IMR-90 (cell line): ENCODE measurements around the gene SUGCT. TPM values are rescaled to one million over a fixed set of nuclear protein-coding genes. Genes with fewer than 3 reads are reported as not detected.

Experiments
- ATAC-seq: fragments of 200-7000 bp; cut with Tn5 transposase; 2 replicates; pipeline ENCODE4 v1.9.1; 2020; ENCODE audit warnings: low read depth, mild to moderate bottlenecking, moderate library complexity
- BruUV-seq: library from RNA; stranded (reverse); fragments of 400-500 nt; replicated peaks from 2 replicates; lab custom pipeline; 2021; lab: Mats Ljungman, UMichigan
- CTCF ChIA-PET: fragments of 300-600 bp; formaldehyde crosslinking; extraction: SDS; loops from one replicate; lab custom pipeline; 2021; ENCODE audit warnings: antibody characterized with exemption; lab: Yijun Ruan, JAX
- POLR2A ChIA-PET: fragments of 300-600 bp; sonication (Branson Sonifier 250); formaldehyde crosslinking; loops from one replicate; lab custom pipeline; 2022; ENCODE audit warnings: antibody characterized with exemption; ENCODE audit not compliant: unreplicated experiment; lab: Charles Lee
- DNase-seq: peaks from one replicate; pipeline ENCODE4 v3.0.0; 2013
- H2AFZ ChIP-seq: replicated peaks from 2 replicates; pipeline ENCODE3; 2013; ENCODE audit warnings: low read length, mild to moderate bottlenecking; ENCODE audit not compliant: poor library complexity
- H2AK5ac ChIP-seq: 2 replicates; pipeline ENCODE4 v1.6.1; 2013; ENCODE audit warnings: low read depth, low read length, inconsistent platforms
- H2AK9ac ChIP-seq: replicated peaks from 2 replicates; pipeline ENCODE3; 2013; ENCODE audit warnings: mild to moderate bottlenecking, low read depth, low read length, moderate library complexity; ENCODE audit not compliant: poor library complexity
- H2BK120ac ChIP-seq: 2 replicates; pipeline ENCODE4 v1.6.1; 2013; ENCODE audit warnings: low read depth, low read length, inconsistent platforms
- H2BK15ac ChIP-seq: 3 replicates; pipeline ENCODE4 v1.6.1; 2013; ENCODE audit warnings: low read depth, low read length, inconsistent platforms
- H2BK20ac ChIP-seq: 2 replicates; pipeline ENCODE4 v1.6.1; 2013; ENCODE audit warnings: low read depth, mild to moderate bottlenecking, inconsistent platforms, low read length, moderate library complexity
- H2BK5ac ChIP-seq: 2 replicates; pipeline ENCODE4 v1.6.1; 2013; ENCODE audit warnings: mild to moderate bottlenecking, low read depth, low read length, inconsistent platforms; ENCODE audit not compliant: poor library complexity, severe bottlenecking
- H3K14ac ChIP-seq: replicated peaks from 2 replicates; pipeline ENCODE4 v1.6.1; 2013; ENCODE audit warnings: low read depth, low read length, inconsistent platforms
- H3K18ac ChIP-seq: 2 replicates; pipeline ENCODE4 v1.6.1; 2013; ENCODE audit warnings: low read depth, low read length, control low read depth
- H3K23ac ChIP-seq: 2 replicates; pipeline ENCODE4 v1.6.1; 2013; ENCODE audit warnings: low read depth, low read length, inconsistent platforms
- H3K27ac ChIP-seq: 2 replicates; pipeline ENCODE4 v1.5.1; 2013; ENCODE audit warnings: mild to moderate bottlenecking, control low read depth, low read length; ENCODE audit not compliant: insufficient read depth
- H3K27me3 ChIP-seq: 2 replicates; pipeline ENCODE4 v1.6.1; 2013; ENCODE audit warnings: low read length; ENCODE audit not compliant: control insufficient read depth, insufficient read depth
- H3K36me3 ChIP-seq: 2 replicates; pipeline ENCODE4 v1.6.1; 2013; ENCODE audit warnings: low read length, mixed read lengths; ENCODE audit not compliant: control insufficient read depth, insufficient read depth
- H3K4ac ChIP-seq: 2 replicates; pipeline ENCODE4 v1.6.1; 2013; ENCODE audit warnings: low read depth, low read length, inconsistent platforms
- H3K4me1 ChIP-seq: 2 replicates; pipeline ENCODE4 v1.6.1; 2013; ENCODE audit warnings: low read length, mixed read lengths; ENCODE audit not compliant: control insufficient read depth, insufficient read depth
- H3K4me2 ChIP-seq: 2 replicates; pipeline ENCODE4 v1.6.1; 2013; ENCODE audit warnings: low read depth, mild to moderate bottlenecking, control low read depth, low read length, moderate library complexity
- H3K4me3 ChIP-seq: 2 replicates; pipeline ENCODE4 v1.5.1; 2013; ENCODE audit warnings: low read depth, mild to moderate bottlenecking, control low read depth, low read length, moderate library complexity; ENCODE audit not compliant: insufficient read depth
- H3K56ac ChIP-seq: 2 replicates; pipeline ENCODE4 v1.6.1; 2013; ENCODE audit warnings: low read length, inconsistent platforms; ENCODE audit not compliant: insufficient read depth; ENCODE audit errors: extremely low read depth
- H3K79me1 ChIP-seq, 2 experiments: 2 replicates each; pipeline ENCODE4 v1.6.1; 2013; ENCODE audit warnings: low read length in 2 of 2, inconsistent platforms in 1 of 2, low read depth in 1 of 2
- H3K9ac ChIP-seq: 2 replicates; pipeline ENCODE4 v1.6.1; 2013; ENCODE audit warnings: low read depth, low read length, control low read depth
- H3K9me1 ChIP-seq: 2 replicates; pipeline ENCODE4 v1.6.1; 2013; ENCODE audit warnings: low read length, inconsistent platforms; ENCODE audit not compliant: insufficient read depth
- H3K9me3 ChIP-seq: 2 replicates; pipeline ENCODE4 v1.6.1; 2013; ENCODE audit warnings: low read length; ENCODE audit not compliant: control insufficient read depth, insufficient read depth
- H4K20me1 ChIP-seq: 2 replicates; pipeline ENCODE4 v1.6.1; 2013; ENCODE audit warnings: low read length, inconsistent platforms; ENCODE audit not compliant: insufficient read depth
- H4K5ac ChIP-seq: 2 replicates; pipeline ENCODE4 v1.6.1; 2013; ENCODE audit warnings: mild to moderate bottlenecking, low read depth, low read length, control low read depth
- H4K8ac ChIP-seq, 2 experiments: 2 replicates each; pipeline ENCODE4 v1.6.1; 2013; ENCODE audit warnings: low read depth in 2 of 2, low read length in 2 of 2, control low read depth in 1 of 2, inconsistent platforms in 1 of 2
- H4K91ac ChIP-seq: 2 replicates; pipeline ENCODE4 v1.6.1; 2013; ENCODE audit warnings: low read depth, low read length, inconsistent platforms; ENCODE audit not compliant: insufficient read depth
- BHLHE40 ChIP-seq: fragments of 150-350 bp; IDR thresholded peaks from 2 replicates; pipeline ENCODE4 v1.6.1; 2016; ENCODE audit warnings: mild to moderate bottlenecking, low read depth, low read length
- CEBPB ChIP-seq: IDR thresholded peaks from 2 replicates; pipeline ENCODE4 v1.6.1; 2012; ENCODE audit warnings: low read depth, low read length, improper control_type of control experiment
- CHD1 ChIP-seq: IDR thresholded peaks from 2 replicates; pipeline ENCODE4 v1.6.1; 2012; ENCODE audit warnings: low read depth, low read length, improper control_type of control experiment
- CTCF ChIP-seq: conservative IDR thresholded peaks from 2 replicates; pipeline ENCODE4 v1.5.1; 2012; ENCODE audit warnings: mild to moderate bottlenecking, low read depth, low read length, improper control_type of control experiment
- ELK1 ChIP-seq: fragments of 150-350 bp; IDR thresholded peaks from 2 replicates; pipeline ENCODE4 v1.6.1; 2016; ENCODE audit warnings: low read depth, mild to moderate bottlenecking, low read length, moderate library complexity, borderline replicate concordance
- FOS ChIP-seq: fragments of 150-350 bp; IDR thresholded peaks from 2 replicates; pipeline ENCODE4 v1.6.1; 2016; ENCODE audit warnings: low read depth, low read length
- MAFK ChIP-seq: IDR thresholded peaks from 2 replicates; pipeline ENCODE4 v1.6.1; 2012; ENCODE audit warnings: low read depth, low read length, improper control_type of control experiment
- MAZ ChIP-seq: IDR thresholded peaks from 2 replicates; pipeline ENCODE4 v1.6.1; 2012; ENCODE audit warnings: low read depth, mild to moderate bottlenecking, low read length, improper control_type of control experiment, moderate library complexity, borderline replicate concordance
- MXI1 ChIP-seq: IDR thresholded peaks from 2 replicates; pipeline ENCODE4 v1.6.1; 2012; ENCODE audit warnings: low read depth, mild to moderate bottlenecking, low read length, moderate library complexity, borderline replicate concordance
- NFE2L2 ChIP-seq: fragments of 150-350 bp; IDR thresholded peaks from 2 replicates; pipeline ENCODE4 v1.6.1; 2016; ENCODE audit warnings: low read depth, mild to moderate bottlenecking, low read length
- POLR2A ChIP-seq: IDR thresholded peaks from 2 replicates; pipeline ENCODE4 v1.6.1; 2012; ENCODE audit warnings: mild to moderate bottlenecking, low read depth, low read length
- RAD21 ChIP-seq: IDR thresholded peaks from 2 replicates; pipeline ENCODE4 v1.6.1; 2012; ENCODE audit warnings: low read length, improper control_type of control experiment
- RCOR1 ChIP-seq: IDR thresholded peaks from 2 replicates; pipeline ENCODE4 v1.6.1; 2012; ENCODE audit warnings: mild to moderate bottlenecking, low read length, improper control_type of control experiment; ENCODE audit not compliant: insufficient replicate concordance
- RFX5 ChIP-seq: IDR thresholded peaks from 2 replicates; pipeline ENCODE4 v1.8.0; 2012; ENCODE audit warnings: low read depth, mild to moderate bottlenecking, low read length, moderate library complexity
- SMC3 ChIP-seq: fragments of 150-350 bp; IDR thresholded peaks from 2 replicates; pipeline ENCODE4 v1.6.1; 2016; ENCODE audit warnings: low read depth, mild to moderate bottlenecking, antibody characterized with exemption, low read length, moderate library complexity
- USF2 ChIP-seq: fragments of 150-350 bp; IDR thresholded peaks from 2 replicates; pipeline ENCODE4 v1.6.1; 2017; ENCODE audit warnings: mild to moderate bottlenecking, antibody characterized with exemption, low read length, low read depth
- WGBS, 2 experiments: methylation state at CpG; one replicate each; pipeline versions ENCODE4 v1.1.5 to v1.1.7; 2013; ENCODE audit warnings: missing lambda C conversion rate in 2 of 2; ENCODE audit not compliant: insufficient read length in 1 of 2; ENCODE audit errors: extremely low coverage in 2 of 2; 5-methylcytosine and 5-hydroxymethylcytosine counted together
- dilution Hi-C: fragments of 300-500 bp; cut with HindIII; formaldehyde crosslinking; loops from one replicate; pipeline ENCODE4 v1.14.3; 2018; ENCODE audit warnings: low sequenced_read_pairs; ENCODE audit not compliant: unreplicated experiment
- in situ Hi-C: fragments of 300-500 bp; cut with MboI; formaldehyde crosslinking; loops from 3 replicates; pipeline ENCODE4 v1.14.3; 2019; ENCODE audit warnings: low sequenced_read_pairs, inconsistent platforms, mixed read lengths
- intact Hi-C: fragments of 100-400 bp; cut with micrococcal nuclease; formaldehyde crosslinking; loops from 2 replicates; pipeline ENCODE4 v1.10.0; 2022
- polyA plus RNA-seq, 3 experiments: library from polyadenylated mRNA; depleted of rRNA; stranded (reverse); fragments of >200 nt; gene quantifications; 2 replicates each; pipeline ENCODE4 v1.2.3, GENCODE V29; 2012; ENCODE audit warnings: low replicate concordance in 1 of 3
- total RNA-seq: library from RNA; depleted of rRNA; stranded (reverse); fragments of >200 nt; gene quantifications from 2 replicates; pipeline ENCODE4 v1.2.3, GENCODE V29; 2012

The SUGCT gene
- total and polyA plus RNA-seq, 2 of the 4 experiments (the other 2 are of a cell fraction): 5.9 to 8.3 TPM

GRCh38 chr7:40879941-40880543 lies 745.2 kb downstream of the SUGCT start:
- intact Hi-C loops: no loop called here
- H3K14ac ChIP-seq: peak overlapping the region; percentile 57; the same call in 1 of the 2 replicates
- no peak overlapping the region for H2BK20ac ChIP-seq
- no peak overlapping the region for H4K91ac ChIP-seq
- H2AK5ac ChIP-seq: peak overlapping the region; percentile 65; the same call in 1 of the 2 replicates
- no peaks in the 10 kb centered on the region for H3K9me3 ChIP-seq
- no peaks in the 10 kb centered on the region for H3K79me1 ChIP-seq
- TF ChIP-seq MXI1 (no peak), USF2 (no peak), SMC3 (no peak), NFE2L2 (no peak), MAFK (no peak), CTCF (no peak), BHLHE40 (no peak), CHD1 (no peak), CEBPB (no peak), ELK1 (no peak), MAZ (no peak), FOS (no peak), POLR2A (no peak), RCOR1 (no peak), RAD21 (no peak), RFX5 (no peak)
- no peaks in the 10 kb centered on the region for H4K20me1 ChIP-seq
- CTCF ChIA-PET: interaction anchor here (0.8 kb wide), 1 partner anchor 14 kb away, joined by 3 read pairs; no protein-coding TSS in a partner anchor
- no peak overlapping the region for H3K23ac ChIP-seq
- no peak overlapping the region for H2BK120ac ChIP-seq
- in situ Hi-C loops: no loop called here
- peaks cover 3% of the 10 kb centered on the region for H3K4me1 ChIP-seq
- no peak overlapping the region for H3K18ac ChIP-seq
- H3K36me3 ChIP-seq: no peaks in the 10 kb centered on the region
- no CpG with 5 or more reads among the region's 1 CpG for WGBS, 2 experiments
- no peaks in the 10 kb centered on the region for H3K9me1 ChIP-seq
- H3K27me3 ChIP-seq: no peaks in the 10 kb centered on the region
- no peak overlapping the region for H4K5ac ChIP-seq
- no peak overlapping the region for H3K27ac ChIP-seq
- H3K9ac ChIP-seq: no peak overlapping the region
- H3K4ac ChIP-seq: no peak overlapping the region
- no peak for ATAC-seq
- no peak overlapping the region for H2AK9ac ChIP-seq
- no peak overlapping the region for H3K56ac ChIP-seq
- H2BK15ac ChIP-seq: no peak overlapping the region; the same call in 2 of the 3 replicates
- H2BK5ac ChIP-seq: no peak overlapping the region
- H4K8ac ChIP-seq: no peak overlapping the region
- no peak overlapping the region for H3K4me2 ChIP-seq
- dilution Hi-C loops: no loop called here
- peak overlapping the region; percentile 40 for H2AFZ ChIP-seq
- BruUV-seq: no TSS peak
- POLR2A ChIA-PET: no interaction called here
- no peak overlapping the region for H3K4me3 ChIP-seq
- DNase-seq: no peak
